ENCODE results near the gene TBXA2R.

TBXA2R gene

DNA sequence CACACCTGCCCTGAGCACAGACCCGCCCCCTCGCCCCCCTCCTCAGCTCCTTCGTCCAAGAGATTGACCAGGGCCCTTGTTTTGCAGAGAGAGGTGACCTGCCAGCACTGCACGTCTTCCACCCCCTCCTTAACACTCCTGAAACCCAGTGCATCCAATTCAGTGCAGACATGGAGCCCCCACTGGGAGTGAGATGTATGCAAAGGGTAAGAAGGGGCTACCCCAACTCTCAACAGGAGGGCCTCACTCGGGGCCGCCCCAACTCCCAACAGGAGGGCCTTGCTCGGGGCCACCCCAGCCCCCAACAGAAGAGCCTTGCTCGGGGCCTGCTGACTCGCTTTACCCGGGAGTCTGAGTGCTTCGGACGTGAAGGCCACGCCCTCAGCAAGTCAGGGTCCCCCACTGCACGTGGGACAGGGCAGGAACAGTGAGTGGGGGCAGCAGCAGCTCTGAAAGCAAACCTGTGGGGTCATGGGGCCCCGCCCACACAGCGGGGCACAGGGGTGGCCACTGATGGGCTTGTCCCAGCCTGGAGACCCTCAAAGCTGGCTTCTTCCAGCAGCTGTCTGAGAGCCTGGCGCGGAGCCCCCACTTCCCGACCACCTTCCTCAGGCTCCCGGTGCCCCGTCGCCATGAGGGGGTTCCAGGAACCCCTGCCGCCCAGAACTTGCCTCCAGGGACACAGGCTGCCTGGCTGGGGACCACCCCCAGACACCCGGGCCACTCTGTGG, 14.3 kb upstream of the TBXA2R start:
- DNase-seq (ENCODE audit: low read depth in 1 of 2, low spot score in 1 of 2), result no peak

GRCh38 chr19:3620145-3620816, 13.6 kb upstream of the TBXA2R start:
- DNase-seq (ENCODE audit: low read depth in 1 of 2, low spot score in 1 of 2), result no peak

GRCh38 chr19:3619631-3620012, 12.9 kb upstream of the TBXA2R start:
- no peak for DNase-seq (ENCODE audit: low read depth in 1 of 2, low spot score in 1 of 2)

GRCh38 chr19:3618811-3619630, 12.3 kb upstream of the TBXA2R start:
- DNase-seq (ENCODE audit: low read depth in 1 of 2, low spot score in 1 of 2), result no peak

DNA sequence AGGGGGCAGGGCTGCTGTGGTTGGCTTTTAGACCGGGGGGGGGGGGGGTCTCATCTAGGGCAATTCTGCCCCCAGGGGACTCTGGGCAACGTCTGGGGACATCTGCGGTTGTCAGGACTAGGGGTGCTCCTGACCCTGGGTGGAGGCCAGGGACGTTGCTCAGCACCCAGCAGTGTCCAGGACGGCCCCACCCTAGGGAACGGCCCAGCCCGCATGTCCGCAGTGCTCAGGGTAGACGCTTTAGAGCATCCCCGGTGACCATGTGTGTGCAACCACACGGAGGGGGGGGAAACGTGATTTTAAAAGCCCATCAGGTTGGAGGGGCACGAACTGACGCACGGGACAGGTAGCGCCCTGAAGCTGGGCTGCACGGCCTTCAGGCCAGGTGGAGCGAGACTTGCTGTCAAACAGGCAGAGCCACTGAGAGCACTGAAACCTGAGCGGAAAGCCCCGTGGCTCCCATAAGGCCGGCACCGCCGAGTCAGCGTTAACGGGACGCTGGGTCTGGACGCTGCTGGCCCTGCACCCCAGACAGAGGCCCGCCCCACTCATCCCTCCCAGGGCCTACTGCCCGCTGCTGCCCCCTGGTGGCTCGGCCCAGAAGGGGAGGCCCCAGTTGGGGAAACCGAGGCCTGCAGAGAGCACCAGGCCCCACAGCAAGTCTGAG, 11.6 kb upstream of the TBXA2R start:
- peak in 1 of 2 donors; percentile 35 for DNase-seq (ENCODE audit: low read depth in 1 of 2, low spot score in 1 of 2)

DNA sequence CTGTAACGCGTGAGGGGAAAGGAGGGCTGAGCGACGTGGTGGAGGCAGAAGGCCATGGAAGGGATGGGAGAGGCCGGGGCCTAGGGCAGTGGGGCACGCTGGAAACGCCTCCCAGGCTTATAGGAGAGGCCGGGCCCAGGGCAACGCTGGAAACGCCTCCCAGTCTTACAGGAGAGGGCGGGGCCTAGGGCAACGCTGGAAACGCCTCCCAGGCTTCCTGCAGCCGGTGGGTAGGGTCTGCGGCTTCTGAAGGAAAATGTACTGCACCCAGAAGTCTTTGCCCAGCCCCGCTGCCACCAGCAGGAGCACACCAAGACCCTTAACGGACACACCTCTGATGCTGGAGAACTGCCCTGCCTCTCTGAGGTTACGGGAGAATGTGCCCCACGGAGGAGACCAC, 10.8 kb upstream of the TBXA2R start:
- DNase-seq (ENCODE audit: low read depth in 1 of 2, low spot score in 1 of 2), result no peak

GRCh38 chr19:3615524-3616135, 9.0 kb upstream of the TBXA2R start:
- DNase-seq (ENCODE audit: low read depth in 1 of 2, low spot score in 1 of 2), result no peak

DNA sequence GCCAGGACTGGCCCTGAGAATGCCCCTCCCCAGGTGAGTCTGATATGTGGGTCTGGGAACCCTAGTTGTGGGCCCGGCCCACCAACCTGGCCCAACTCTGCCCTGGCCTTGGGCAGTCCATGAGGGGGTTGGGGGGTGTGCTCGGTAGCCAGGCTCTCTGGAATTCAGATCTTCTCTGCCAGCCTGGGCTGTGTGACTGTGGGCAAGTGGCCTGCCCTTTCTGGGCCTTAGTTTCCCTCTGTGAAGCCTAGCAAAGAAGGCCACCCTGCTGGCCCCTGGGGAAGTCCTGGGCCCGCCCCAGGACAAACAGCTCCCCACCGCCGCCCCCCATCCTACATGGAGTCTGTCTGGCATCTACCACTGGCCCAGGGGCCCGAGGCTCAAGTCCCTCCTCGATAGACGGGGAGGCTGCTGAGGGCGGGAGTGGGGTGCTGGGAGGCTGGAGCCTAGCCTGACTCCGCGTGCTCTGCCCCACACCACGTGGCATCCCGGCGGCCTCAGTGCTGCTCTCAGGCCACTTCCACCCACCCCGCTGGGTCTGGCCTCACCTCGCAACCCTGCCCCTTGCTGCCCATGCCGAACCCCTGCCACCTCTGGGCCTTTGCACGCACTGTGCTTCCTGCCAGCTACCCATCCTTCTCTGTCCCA, 8.3 kb upstream of the TBXA2R start:
- DNase-seq (ENCODE audit: low read depth in 1 of 2, low spot score in 1 of 2), result no peak

GRCh38 chr19:3613818-3614661, 7.4 kb upstream of the TBXA2R start:
- no peak for DNase-seq (ENCODE audit: low read depth in 1 of 2, low spot score in 1 of 2)

- no peak for DNase-seq (ENCODE audit: low read depth in 1 of 2, low spot score in 1 of 2)
Observed at GRCh38 chr19:3612901-3613741, 6.4 kb upstream of the TBXA2R start.

DNA sequence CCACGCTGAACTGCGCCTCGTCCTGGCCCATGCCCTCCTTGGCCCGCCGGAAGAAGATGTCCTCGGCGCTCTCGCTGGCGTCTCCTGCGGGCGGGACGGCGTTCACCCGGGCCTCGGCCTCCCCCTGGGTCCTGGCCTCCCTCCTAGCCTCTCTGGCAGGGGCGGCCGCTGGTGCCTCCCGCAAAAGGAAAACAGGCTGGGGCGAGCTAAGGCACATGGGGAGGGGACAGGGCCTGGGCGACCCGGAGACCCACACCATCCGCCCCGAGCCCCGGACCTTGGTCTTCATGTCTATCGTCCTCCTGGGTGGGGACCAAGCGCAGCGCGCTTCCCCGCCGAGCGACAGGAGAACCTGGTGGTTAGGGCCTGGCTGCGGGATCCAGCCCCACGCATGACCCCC, 5.7 kb upstream of the TBXA2R start:
- DNase-seq (ENCODE audit: low read depth in 1 of 2, low spot score in 1 of 2), result no peak

DNA sequence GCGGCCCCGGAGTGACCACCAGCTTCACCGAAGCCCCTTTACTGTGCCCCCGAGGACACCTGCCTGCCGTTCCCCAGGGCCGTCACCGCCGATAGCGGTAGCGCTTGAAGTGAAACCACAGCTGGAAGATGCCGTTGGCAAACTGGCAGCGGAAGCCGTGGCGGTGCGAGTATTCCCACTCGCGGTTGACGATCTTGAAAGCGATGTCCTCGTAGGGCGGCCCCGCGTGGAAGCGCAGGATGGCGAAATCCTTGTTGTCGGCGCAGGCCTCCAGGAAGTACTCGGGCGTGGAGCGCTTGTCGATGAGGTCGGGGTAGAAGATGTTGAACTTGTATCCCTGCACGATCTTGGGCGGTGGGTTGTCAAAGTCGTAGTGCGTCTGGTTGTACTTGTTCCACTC, 5.2 kb upstream of the TBXA2R start:
- DNase-seq (ENCODE audit: low read depth in 1 of 2, low spot score in 1 of 2), result no peak

DNA sequence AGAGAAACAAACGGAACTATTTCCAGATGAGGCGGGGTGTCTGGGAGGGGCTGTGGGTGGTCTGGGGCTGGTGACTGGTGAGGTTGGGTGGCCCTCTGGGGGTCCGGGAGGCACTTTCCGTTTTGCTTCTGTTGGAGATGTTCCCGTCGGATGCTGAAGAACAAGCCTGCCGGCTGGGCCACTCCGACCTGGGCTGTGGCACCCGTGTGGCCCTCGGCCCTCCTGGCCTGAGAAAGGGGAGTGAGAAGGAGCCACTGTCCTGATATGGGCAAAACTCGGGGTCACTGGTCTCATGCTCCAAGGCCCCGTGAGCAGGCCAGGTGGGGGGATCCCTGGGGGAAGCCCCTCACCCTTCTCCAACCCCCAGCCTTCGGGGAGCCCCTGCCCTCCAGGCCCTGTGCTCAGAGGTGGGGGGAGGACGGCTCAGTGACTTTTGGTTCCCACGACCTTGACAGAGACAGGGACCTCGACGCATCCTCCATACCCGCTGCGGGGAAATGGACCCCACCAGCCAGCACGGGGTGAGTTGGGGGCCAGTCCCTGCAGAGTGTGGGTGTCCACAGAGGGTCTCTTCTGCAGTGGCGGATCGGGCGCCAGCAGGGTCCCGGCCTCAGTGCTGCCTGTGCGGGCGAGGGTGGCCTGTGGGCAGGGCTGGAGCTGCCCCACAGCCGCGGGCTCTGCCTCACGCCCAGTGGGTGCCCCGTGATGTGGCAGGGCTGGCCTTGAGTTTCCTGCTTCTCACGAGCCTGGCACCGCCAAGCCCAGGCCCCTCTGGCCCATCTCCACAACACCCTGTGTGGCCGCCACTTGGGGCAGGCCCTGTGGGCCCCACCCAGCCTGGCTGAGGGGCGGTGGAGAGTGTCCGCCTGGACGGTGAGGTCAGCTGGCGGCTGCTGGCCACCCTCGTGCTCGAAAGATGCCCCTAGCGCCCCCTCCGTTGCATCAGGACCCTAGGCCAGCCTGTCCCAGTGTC, 4.4 kb upstream of the TBXA2R start:
- DNase-seq (ENCODE audit: low read depth in 1 of 2, low spot score in 1 of 2), result no peak

- no peak for DNase-seq (ENCODE audit: low read depth in 1 of 2, low spot score in 1 of 2)
Observed at GRCh38 chr19:3609779-3610719, 3.4 kb upstream of the TBXA2R start.

DNA sequence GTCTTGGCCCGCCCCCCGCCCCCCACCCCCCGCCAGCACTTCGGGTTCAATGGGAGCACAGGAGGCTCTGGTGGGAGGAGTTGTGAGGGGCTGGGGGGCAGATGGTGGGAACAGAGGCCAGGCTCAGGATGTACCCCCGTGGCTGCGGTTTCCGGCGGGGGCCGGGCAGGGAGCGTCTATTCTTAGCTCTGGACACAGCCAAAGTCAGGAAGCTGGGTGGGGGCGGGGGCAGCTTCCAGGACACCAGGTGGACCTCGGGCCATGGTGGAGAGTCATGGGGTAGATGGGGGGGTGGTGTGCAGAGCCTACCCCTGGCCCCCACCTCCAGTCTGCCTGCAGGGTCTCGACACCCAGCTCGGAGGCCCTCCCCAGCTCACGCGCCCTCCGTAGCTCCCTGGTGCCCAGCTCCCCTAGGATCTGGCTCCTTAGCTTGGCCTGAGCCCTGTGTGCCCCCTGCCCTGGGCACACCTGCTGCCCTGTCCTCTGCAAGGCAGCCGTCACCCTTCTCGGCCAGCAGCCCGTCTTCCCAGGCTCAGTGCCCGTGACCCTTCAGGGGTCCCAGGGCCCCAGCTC, 2.2 kb upstream of the TBXA2R start:
- DNase-seq (ENCODE audit: low read depth in 1 of 2, low spot score in 1 of 2), result no peak

DNA sequence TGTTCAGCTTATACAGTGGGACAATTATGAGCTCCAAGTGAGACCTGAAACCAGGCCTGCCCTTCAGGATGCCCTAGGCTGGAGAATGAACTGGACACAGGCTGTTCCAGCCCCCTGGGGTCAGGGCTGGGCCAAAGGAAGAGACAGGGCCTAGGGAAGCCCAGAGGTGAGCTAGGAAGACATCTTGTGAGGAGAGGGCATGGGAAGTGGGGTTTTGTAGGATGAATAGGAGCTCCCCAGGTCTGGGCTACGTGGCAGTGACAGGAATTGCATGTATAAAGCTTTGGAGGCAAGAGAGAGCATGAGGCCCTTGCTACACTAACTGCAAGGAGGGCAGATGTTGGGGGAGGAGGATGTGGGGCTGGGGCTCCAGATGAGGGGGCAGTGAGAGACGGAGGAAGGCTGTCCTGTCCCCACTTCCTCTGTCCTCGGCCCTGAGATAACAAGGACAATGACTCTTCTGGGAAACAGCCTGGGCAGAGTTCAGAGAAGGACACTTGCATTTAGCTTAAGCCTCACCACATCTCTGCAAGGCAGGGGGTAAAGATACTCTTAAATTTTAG, 1.5 kb upstream of the TBXA2R start:
- no peak for DNase-seq (ENCODE audit: low read depth in 1 of 2, low spot score in 1 of 2)

All from activated T-helper 1 cell treated with anti-CD3 and anti-CD28 coated beads, Interleukin-2, amount 50 U/mL, for 16 hours (primary cell).